ENCODE data around the gene BTRC.
"Not testable (repeated sequence)": the region's sequence is repeated elsewhere in the genome, so short reads cannot be mapped to it uniquely, and the experiment has no call there.

The BTRC gene

DNA sequence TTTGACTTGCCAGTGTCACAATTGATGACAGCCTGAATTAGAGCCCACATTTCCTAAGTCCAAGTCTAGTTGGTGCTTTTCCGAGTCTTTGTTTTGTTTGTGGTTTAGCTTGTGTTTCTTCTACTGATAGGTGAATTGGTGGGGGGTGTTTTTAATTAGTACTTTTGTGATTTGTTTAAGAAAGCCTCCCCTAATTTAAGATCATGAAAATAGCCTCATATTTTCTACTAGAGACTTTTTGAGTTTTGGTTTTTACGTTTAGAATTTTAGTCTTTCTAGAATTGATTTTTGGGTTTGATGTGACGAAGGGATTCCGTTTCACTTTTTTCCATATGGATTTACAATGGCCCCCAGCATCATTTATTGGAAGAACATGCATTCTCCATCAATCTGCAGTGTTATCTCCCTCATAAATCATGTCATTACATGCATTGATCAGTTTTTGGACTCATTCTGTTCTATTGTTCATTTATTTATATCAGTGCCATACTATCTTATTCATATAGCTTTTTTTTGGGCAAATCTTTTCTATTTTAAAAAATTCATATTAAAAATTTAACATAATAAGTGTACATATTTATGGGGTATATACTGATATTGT lies 32.8 kb downstream of the BTRC start:
- no peak for DNase-seq (ENCODE audit: low read depth, low spot score)

DNA sequence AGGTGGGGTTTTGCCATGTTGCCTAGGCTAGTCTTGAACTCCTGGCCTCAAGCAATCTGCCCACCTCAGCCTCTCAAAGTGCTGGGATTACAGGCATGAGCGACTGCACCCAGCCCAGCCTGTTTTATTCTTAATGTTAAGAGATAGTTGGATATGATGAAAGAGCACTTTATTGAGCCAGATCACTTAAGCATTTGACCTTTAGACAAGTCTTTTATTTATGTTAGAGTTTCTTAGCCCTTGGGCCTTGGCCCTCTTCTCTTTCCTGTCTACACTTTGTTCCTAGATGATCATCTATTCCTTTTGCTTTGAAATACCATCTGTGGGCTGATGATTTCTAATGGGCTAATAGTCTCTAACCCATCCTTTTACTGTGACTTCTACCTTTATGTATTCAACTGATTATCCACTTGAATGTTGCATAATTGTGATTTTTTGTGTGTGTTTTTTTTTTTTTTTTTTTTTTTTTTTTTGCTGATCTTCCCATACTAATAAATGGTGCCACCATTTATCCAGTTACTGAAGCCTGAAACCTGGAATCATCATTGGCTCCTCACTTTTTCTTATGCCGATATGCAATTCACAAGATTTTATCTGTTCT lies 34.8 kb downstream of the BTRC start:
- DNase-seq (ENCODE audit: low read depth, low spot score): no peak

DNA sequence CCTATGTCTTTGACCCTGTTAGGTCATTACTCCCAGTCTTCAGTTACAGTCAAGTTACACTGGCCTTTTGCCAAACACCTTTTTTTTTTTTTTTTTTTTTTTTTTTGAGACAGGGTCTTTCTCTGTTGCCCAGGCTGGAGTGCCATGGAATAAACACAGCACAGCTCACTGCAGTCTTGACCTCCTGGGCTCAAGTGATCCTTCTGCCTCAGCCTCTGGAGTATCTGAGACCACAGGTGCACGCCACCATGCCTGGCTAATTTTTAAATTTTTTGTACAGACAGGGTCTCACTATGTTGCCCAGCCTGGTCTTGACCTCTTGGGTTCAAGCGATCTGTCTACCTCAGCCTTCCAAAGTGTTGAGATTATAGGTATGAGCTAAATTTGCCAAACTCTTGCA lies 35.6 kb downstream of the BTRC start:
- DNase-seq (ENCODE audit: low read depth, low spot score): not testable (repeated sequence)

DNA sequence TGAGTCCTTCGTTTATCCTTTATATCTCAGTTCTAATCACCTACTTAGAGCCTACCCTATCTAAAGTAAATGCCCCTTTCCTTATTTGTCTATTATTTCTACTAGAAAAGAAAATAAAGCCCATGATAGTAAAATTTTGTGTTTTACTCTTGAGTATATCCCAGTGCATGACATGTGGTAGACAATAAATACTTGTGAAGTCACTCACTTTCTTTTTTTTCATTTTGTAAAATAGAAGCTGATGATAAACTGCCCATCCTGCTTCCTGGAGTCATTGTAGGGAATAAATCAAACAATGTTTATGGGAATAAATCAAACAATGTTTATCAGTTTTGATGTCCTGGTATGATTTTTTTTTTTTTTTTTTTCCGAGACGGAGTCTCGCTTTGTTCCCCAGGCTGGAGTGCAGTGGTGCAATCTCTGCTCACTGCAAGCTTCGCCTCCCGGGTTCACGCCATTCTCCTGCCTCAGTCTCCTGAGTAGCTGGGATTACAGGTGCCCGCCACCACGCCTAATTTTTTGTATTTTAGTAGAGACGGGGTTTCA lies 36.1 kb downstream of the BTRC start:
- DNase-seq (ENCODE audit: low read depth, low spot score): no peak

DNA sequence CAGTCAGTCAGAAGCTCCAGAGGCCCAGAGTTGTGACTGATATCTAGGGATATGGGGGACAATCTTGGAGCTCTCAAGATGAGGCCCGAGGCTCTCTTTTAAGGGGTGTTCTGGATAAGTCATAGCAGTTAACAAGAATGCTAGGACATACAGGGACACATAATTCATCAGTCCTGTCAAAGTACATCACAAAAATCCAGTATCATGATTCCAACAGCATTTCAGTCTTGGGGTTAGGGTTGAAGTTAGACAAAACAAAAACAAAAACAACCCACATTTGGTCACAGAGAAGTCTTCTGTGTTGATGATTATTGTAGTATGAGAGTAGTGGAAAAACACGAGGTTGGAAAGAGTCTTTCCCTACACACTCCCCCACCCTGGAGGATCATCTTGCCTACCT lies 39.4 kb downstream of the BTRC start:
- no peak for DNase-seq (ENCODE audit: low read depth, low spot score)

DNA sequence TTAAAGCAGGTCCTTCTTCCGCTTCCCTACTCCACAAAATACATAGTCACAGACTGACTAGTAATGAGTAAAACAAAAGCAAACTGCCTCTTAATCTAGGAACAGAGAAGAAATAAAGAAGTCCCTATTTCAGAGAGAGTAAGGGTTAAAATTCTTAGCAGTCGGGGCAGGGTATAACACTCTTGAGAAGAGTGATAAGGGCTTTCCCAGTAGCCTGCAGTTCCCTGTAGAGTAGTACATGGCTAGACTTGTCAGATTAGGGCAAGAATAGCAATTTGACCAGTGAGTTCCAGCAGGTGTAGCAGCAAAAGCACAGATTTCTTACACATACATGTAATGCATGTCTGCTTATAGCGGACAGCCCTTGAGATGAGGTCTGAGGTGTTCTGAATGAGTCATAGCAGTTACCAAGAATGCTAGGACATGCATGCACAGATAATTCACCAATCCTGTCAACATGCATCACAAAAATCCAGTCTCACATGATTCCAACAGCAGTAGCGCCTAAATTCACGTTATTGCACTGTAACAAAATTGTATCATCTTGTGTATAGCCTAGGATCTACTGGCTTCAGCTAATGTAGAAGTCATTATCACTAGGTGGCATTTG lies 40.7 kb downstream of the BTRC start:
- no peak for DNase-seq (ENCODE audit: low read depth, low spot score)

DNA sequence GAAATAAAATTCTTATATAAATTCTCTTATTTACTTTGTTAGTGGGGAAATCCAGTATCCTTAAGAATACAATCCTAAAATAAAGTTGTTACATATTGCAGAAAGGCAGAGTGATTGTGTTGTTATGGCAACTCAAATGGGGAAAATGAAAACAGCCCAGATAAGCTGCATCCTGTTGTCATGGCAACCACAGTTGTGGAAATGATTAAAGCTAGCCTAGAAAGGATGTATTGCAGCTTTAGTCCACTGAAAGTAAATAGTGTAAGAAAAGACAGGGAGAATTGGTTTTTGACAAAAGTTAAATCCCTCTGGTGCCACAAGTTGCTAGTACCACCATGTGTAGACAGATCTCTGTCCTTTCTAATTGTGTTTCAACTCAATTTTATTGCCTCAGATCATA lies 43.2 kb downstream of the BTRC start:
- DNase-seq (ENCODE audit: low read depth, low spot score): no peak

DNA sequence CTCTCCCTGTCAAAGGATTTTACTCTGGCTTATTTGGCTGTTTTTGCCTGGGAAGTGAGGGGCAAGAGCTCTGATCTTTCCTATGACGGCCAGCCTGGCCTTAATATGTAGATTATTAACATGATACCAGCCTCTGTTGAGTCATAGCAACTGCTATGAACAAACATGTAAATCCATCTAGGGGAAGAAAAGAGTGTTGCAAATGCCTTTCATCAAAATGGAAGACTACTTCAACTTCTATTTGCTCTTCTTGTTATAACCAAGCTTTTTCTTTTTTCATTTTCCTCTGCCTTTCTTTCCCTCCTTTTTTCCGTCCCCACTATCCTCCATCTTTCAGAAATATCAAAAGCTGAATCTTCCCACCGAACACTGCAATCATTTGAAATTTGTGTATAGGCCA lies 46.6 kb downstream of the BTRC start:
- no peak for DNase-seq (ENCODE audit: low read depth, low spot score)

DNA sequence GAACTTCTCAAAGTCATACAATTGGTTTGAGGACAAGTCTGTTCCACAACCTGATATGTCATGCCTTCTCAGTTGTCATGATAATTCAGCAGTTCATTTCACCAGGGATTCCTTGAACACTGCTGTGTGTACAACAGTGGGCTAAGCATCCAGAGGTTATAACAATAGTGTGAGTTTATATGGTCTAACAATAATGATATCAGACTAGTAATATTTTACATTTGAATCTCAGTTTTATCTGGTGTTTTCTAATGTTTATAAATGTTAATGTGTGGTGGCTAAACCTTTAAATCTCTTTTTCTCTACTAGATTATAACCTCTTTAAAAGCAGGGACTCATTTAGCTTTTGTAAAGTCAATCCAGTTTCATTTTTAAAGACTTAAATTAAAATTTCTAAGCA lies 48.7 kb downstream of the BTRC start:
- DNase-seq (ENCODE audit: low read depth, low spot score): no peak

DNA sequence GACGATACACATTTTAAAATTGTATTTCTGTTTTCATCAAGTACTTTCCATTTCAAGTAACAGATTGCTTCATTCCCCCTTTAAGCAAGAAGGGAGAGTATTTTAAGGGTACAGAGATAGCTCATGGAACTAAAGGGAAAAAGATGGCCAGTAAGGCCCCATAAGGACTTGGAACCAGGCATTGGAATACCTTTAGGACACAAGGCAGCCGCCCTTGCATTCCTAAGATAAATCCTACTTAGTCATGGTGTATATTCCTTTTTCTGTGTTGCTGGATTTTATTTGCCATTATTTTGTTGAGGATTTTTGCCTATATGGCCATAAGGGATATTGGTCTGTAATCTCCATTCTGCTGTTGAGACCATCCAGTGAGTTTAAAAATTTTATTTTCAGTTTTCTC lies 49.2 kb downstream of the BTRC start:
- no peak for DNase-seq (ENCODE audit: low read depth, low spot score)

DNA sequence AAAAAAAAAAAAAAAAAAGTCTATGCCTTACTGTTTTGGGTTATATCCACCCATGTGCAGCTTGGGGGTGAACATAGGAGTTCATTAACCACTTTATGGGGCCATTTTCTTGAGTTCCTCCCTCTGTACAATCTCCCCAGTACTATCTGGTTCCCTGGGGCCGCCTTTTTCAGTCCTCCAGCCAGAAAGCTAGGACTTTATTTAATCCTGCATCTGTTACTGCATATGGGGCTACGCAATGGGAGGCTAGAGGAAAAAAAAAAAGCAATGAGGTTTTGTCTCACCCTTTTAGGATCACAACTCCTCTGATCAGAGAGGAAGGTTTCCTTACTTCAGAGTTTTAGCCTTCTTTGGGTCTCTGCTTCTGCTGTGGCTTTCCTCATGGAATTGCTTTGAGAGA lies 51.0 kb downstream of the BTRC start:
- no peak for DNase-seq (ENCODE audit: low read depth, low spot score)

DNA sequence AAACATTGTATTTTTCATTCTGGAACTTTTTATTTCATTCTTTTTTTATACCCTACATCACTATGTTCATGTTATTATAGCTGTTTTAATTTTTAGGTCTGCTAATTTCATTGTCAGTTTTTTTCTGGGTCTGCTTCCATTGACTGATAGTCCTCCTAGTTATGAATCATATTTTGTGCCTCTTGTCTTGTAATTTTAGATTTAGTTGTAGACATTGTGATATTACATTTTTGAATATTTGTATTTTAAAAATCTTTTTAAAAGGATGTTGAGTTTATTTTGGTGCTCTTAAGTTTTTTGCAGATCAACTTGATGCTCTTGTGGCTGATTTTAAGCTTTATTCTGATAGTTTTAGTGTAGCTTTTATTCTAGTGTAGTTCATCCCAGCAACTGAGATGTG lies 57.6 kb downstream of the BTRC start:
- no peak for DNase-seq (ENCODE audit: low read depth, low spot score)

DNA sequence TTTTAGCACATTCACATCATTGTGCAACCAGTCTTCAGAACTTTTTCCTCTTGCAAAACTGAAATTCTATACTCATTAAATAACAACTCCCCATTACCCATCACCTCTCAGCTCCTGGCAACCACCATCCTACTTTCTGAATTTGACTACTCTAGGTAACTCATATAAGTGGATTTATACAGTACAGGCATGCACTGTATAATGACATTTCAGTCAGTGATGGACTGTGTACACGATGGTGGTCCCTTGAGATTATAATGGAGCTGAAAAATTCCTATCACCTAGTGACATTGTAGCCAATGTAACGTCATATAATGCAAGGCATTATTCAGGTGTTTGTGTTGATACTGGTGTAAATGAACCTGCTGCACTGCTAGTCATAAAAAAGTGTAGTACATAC lies 60.1 kb downstream of the BTRC start:
- no peak for DNase-seq (ENCODE audit: low read depth, low spot score)

DNA sequence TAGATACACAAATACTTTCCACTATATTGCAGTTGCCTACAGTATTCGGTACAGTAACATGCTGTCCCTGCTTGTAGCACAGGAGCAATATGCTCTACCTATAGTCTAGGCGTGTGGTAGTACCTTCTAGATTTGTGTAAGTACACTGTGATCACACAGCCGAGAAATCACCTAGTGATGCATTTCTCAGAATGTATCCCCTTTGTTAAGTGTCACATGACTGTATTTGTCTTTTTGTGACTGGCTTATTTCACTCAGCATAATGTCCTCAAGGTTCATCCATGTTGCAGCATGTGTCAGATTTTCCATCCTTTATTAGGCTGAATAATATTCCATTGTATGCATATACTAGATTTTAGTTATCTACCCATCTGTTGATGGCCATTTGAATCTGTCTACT lies 61.9 kb downstream of the BTRC start:
- no peak for DNase-seq (ENCODE audit: low read depth, low spot score)

DNA sequence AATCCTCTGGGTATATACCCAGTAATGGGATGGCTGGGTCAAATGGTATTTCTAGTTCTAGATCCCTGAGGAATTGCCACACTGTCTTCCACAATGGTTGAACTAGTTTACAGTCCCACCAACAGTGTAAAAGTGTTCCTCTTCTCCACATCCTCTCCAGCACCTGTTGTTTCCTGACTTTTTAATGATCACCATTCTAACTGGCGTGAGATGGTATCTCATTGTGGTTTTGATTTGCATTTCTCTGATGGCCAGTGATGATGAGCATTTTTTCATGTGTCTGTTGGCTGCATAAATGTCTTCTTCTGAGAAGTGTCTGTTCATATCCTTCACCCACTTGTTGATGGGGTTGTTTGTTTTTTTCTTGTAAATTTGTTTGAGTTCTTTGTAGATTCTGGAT lies 68.0 kb downstream of the BTRC start:
- DNase-seq (ENCODE audit: low read depth, low spot score): not testable (repeated sequence)

DNA sequence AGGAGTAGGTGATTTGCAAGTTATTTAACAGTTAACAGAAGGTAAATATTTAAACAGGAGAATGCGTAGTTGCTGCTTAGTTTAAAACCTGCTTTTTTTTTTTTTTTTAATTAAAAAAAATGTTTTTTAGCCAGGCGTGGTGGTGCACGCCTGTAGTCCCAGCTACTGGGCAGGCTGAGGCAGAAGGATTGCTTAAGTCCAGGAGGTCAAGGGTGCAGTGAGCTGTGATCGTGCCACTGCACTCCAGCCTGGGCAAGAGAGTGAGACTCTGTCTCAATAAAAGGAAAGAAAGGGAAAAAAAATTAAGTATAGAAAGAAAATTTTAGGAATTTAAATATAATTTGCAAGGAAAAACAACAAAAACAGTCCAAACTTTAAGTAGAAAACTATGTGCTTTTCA lies 71.6 kb downstream of the BTRC start:
- no peak for DNase-seq (ENCODE audit: low read depth, low spot score)

DNA sequence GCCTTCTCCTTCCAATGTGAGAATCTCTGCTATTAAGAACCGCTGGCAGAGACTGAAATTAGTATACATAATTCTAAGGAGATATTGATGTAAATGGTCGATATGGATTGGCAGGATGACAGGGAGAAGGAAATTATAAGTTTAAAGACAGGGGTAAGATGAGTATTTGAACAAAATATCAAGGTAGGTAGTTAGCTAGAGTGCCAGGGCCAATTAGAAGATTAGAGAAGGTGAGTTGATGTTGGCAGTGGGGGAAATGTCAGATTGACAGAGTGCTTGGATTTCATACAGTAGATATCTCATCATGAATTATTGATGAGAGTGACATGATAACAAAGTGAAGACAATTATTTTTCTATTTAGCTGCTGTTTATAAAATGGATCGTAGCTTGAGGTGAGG lies 74.1 kb downstream of the BTRC start:
- DNase-seq (ENCODE audit: low read depth, low spot score): no peak

DNA sequence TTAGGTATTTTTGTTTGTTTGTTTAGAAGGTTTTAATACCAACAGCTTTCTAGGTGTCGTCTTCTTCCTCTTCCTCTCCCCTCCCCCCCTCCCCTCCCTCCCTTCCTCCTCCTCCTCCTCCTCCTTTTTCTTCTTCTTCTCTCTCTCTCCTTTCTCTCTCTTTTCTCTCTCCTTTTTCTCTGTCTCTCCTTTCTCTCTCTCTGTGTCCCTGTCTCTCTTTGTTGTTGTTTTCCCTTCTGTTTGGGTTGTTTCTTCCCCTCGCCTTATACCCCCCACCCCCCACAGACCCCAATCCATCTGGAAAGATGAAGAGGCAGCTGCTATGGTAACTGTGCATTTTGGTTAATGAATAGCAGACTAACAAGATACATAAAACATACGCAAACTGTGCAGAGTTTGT lies 75.5 kb downstream of the BTRC start:
- DNase-seq (ENCODE audit: low read depth, low spot score): no peak

DNA sequence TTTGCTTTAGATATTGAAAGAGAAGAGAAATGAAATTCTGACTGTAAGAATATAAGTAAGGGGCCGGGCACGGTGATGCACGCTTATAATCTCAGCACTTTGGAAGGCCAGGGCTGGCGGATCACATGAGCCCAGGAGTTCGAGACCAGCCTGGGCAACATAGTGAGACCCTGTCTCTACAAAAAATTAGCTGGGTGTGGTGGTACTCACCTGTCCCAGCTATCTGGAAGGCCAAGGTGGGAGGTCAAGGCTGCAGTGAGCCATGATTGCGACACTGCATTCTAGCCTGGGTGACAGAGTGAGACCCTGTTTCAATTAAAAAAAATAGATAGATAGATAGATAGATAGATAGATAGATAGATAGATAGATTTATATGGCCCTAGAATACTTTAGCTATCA lies 82.3 kb downstream of the BTRC start:
- DNase-seq (ENCODE audit: low read depth, low spot score): no peak

DNA sequence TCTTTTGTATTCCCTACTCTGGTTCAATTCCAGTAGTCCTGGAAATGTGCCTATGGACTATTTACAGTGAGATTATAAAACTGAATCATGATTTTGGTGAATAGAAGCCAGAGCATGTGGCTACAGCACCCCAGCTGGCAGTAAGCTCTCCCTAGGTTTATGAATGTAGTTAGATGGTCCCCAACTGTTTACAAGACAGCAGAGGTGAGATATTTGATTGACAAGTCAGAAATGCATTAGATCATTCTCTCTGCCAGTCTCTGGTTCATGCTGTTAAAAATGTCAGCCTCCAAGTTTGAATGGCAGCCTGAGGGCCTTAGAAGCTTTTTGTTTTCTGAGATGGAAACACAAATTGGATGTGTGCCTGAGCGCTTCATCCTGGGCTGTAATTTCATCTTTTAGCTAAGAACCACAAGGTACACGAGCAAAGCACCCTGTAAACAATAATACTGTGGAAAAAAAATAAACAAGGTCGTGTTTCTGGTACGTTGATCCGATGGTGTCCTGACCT lies 85.0 kb downstream of the BTRC start:
- no peak for DNase-seq (ENCODE audit: low read depth, low spot score)

DNA sequence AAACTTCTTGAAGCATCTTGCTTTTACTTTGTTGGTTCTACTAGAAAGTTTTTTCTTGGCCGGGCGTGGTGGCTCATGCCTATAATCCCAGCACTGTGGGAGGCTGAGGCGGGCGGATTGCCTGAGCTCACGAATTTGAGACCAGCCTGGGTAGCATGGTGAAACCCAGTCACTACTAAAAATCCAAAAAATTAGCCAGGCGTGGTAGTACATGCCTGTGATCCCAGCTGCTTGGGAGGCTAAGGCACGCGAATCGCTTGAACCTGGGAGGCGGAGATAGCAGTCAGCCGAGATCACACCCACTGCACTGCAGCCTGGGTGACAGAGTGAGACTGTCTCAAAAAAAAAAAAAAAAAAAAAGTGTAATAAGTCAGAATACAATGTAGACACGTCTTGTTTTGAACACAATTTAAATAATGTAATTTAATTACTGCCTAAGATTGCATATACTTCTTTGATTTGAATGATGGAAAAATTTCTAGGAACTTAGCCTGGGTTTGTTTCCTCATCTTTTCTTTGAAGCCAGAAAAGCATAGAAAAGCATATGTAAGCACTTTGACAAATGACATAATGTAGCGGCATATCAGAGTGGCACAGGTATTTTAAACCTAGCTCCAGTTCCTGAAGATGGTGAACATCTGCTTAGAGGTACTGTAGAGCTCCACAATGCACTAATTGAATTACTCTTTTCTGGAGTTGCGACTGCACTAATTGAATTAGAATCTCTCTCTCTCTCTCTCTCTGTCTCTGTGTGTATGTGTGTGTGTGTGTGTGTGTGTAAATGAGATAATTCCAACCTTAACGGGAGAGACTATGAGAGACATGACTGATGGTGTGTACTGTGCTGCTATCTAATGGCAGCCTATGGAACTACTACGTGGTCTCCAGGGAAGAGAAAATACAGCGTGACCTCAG lies 87.8 kb downstream of the BTRC start:
- DNase-seq (ENCODE audit: low read depth, low spot score): peak; percentile 44

DNA sequence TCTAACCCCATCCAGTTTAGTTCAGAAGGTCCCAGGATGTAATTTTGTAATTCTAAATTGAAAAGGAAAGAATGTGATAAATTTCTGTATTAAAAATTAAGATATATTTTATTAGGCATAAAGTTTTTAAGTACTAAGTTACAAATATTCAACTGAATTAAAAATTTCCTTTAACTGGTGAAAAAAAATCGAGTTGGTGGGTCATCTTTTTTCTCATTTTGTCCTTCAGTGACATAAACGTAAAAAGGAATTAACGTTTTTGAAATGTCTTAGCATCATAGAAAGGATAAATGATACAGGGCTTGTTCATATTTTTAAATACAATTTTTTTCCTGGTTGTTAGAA lies 88.5 kb downstream of the BTRC start:
- no peak for DNase-seq (ENCODE audit: low read depth, low spot score)
